NK-92 (cell line): ENCODE results near the gene GSTP1.
"Not testable (repeated sequence)": the region's sequence is repeated elsewhere in the genome, so short reads cannot be mapped to it uniquely, and the experiment has no call there.

ENCODE experiments used
- DNase-seq: peaks from one replicate; lab custom pipeline; 2025; ENCODE audit not compliant: unreplicated experiment; lab: John Stamatoyannopoulos, UW

Gene GSTP1

GRCh38 chr11:67613313-67613959, 29.8 kb downstream of the GSTP1 start:
- no peak for DNase-seq

GRCh38 chr11:67613960-67614715, 30.5 kb downstream of the GSTP1 start:
- peak; percentile 62 for DNase-seq

- DNase-seq: no peak
These were observed 31.4 kb downstream of the GSTP1 start for GRCh38 chr11:67614730-67615714.

- no peak for DNase-seq
These were observed 32.3 kb downstream of the GSTP1 start for GRCh38 chr11:67615728-67616430.

- no peak for DNase-seq
These were observed 33.0 kb downstream of the GSTP1 start for GRCh38 chr11:67616431-67617242.

- DNase-seq: no peak
These were observed 33.8 kb downstream of the GSTP1 start for GRCh38 chr11:67617243-67617953.

GRCh38 chr11:67618901-67619659, 35.5 kb downstream of the GSTP1 start:
- DNase-seq: not testable (repeated sequence)

- DNase-seq: not testable (repeated sequence)
These were observed 36.3 kb downstream of the GSTP1 start for GRCh38 chr11:67619683-67620618.

GRCh38 chr11:67620621-67621020, 37.0 kb downstream of the GSTP1 start:
- DNase-seq: not testable (repeated sequence)

GRCh38 chr11:67621928-67622327, 38.3 kb downstream of the GSTP1 start:
- not testable (repeated sequence) for DNase-seq

GRCh38 chr11:67622905-67623304, 39.3 kb downstream of the GSTP1 start:
- not testable (repeated sequence) for DNase-seq

GRCh38 chr11:67623795-67624194, 40.2 kb downstream of the GSTP1 start:
- DNase-seq: not testable (repeated sequence)

GRCh38 chr11:67626131-67626833, 42.7 kb downstream of the GSTP1 start:
- not testable (repeated sequence) for DNase-seq

GRCh38 chr11:67626970-67627369, 43.4 kb downstream of the GSTP1 start:
- no peak for DNase-seq

- no peak for DNase-seq
These were observed 43.8 kb downstream of the GSTP1 start for GRCh38 chr11:67627441-67627811.

GRCh38 chr11:67627812-67628624, 44.4 kb downstream of the GSTP1 start:
- no peak for DNase-seq
